Smooth muscle cell (in vitro differentiated cells): ENCODE measurements around the gene OR5C1. TPM values are rescaled to one million over a fixed set of nuclear protein-coding genes. Genes with fewer than 3 reads are reported as not detected.

ENCODE experiments used
- DNase-seq: peaks from one replicate; lab custom pipeline; 2025; ENCODE audit not compliant: unreplicated experiment; lab: John Stamatoyannopoulos, UW
- H2AFZ ChIP-seq: fragments of 200-600 bp; sonication (generic); 2 replicates; pipeline ENCODE4 v1.6.0; 2016; ENCODE audit warnings: antibody characterized with exemption, low read depth, mild to moderate bottlenecking
- H3F3A ChIP-seq: fragments of 200-600 bp; sonication (generic); 2 replicates; pipeline ENCODE4 v1.6.0; 2017; ENCODE audit warnings: antibody characterized with exemption, low read depth
- H3K27ac ChIP-seq: fragments of 200-600 bp; sonication (generic); 2 replicates; pipeline ENCODE4 v1.5.1; 2016; ENCODE audit warnings: low read depth, mild to moderate bottlenecking
- H3K27me3 ChIP-seq: fragments of 200-600 bp; sonication (generic); 2 replicates; pipeline ENCODE4 v1.6.1; 2016; ENCODE audit warnings: low read depth, mild to moderate bottlenecking
- H3K36me3 ChIP-seq: fragments of 200-600 bp; sonication (generic); 2 replicates; pipeline ENCODE4 v1.5.1; 2016; ENCODE audit warnings: low read depth
- H3K4me1 ChIP-seq: fragments of 200-600 bp; sonication (generic); 2 replicates; pipeline ENCODE4 v1.5.1; 2016; ENCODE audit warnings: low read depth
- H3K4me2 ChIP-seq: fragments of 200-600 bp; sonication (generic); 2 replicates; pipeline ENCODE4 v1.6.0; 2016; ENCODE audit warnings: mild to moderate bottlenecking
- H3K4me3 ChIP-seq: fragments of 200-600 bp; sonication (generic); 2 replicates; pipeline ENCODE4 v1.5.1; 2016; ENCODE audit warnings: mild to moderate bottlenecking
- H3K79me2 ChIP-seq: fragments of 200-600 bp; sonication (generic); 2 replicates; pipeline ENCODE4 v1.6.0; 2016; ENCODE audit warnings: low read depth, mild to moderate bottlenecking
- H3K9ac ChIP-seq: fragments of 200-600 bp; sonication (generic); 2 replicates; pipeline ENCODE4 v1.6.0; 2016; ENCODE audit warnings: low read depth
- H3K9me3 ChIP-seq: fragments of 200-600 bp; sonication (generic); replicated peaks from 2 replicates; pipeline ENCODE4 v1.5.1; 2016; ENCODE audit warnings: low read depth
- H4K20me1 ChIP-seq: fragments of 200-600 bp; sonication (generic); 2 replicates; pipeline ENCODE4 v1.6.0; 2016; ENCODE audit warnings: low read depth
- WGBS: methylation state at CpG from one replicate; pipeline ENCODE4 v1.1.7; 2016; ENCODE audit warnings: low lambda C conversion rate; 5-methylcytosine and 5-hydroxymethylcytosine counted together
- polyA plus RNA-seq: library from polyadenylated mRNA; unstranded; fragments of >200 nt; fragmentation: Nextera tagmentation; extraction: Ambion mirVana; gene quantifications from 2 replicates; pipeline ENCODE4 v1.2.1, GENCODE V29; 2016
- total RNA-seq: library from RNA; depleted of rRNA; stranded (reverse); fragments of >200 nt; gene quantifications from 2 replicates; pipeline ENCODE4 v1.2.3, GENCODE V29; 2014
- TF ChIP-seq, protein P1 (sequence below): fragments of 200-600 bp; sonication (generic); IDR thresholded peaks from 2 replicates; pipeline ENCODE4 v1.5.1; 2017; ENCODE audit warnings: borderline replicate concordance, mild to moderate bottlenecking, antibody characterized with exemption; ENCODE audit not compliant: insufficient read depth, poor library complexity, severe bottlenecking

OR5C1 gene
- total and polyA plus RNA-seq, 2 experiments from 2014 or later: not detected

DNA sequence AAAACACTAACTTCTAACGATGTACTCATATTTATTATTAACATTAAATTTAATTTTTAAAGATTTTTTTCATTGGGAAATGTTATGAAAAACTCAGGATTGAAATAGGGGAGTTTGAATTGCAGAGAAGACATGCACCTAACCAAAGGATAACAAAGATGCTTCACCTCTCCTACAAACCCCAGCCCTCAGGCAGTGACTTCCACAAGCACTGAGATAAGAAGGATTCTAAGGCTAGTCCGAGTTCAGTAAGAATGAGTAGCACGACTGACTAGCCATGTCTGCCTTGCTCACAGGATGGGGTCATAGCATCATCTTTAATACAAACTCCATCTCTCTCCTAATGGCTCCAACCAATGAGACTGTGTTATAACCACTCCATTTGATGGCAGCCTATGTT lies 7.1 kb upstream of the OR5C1 start:
- TF ChIP-seq, protein P1, sequence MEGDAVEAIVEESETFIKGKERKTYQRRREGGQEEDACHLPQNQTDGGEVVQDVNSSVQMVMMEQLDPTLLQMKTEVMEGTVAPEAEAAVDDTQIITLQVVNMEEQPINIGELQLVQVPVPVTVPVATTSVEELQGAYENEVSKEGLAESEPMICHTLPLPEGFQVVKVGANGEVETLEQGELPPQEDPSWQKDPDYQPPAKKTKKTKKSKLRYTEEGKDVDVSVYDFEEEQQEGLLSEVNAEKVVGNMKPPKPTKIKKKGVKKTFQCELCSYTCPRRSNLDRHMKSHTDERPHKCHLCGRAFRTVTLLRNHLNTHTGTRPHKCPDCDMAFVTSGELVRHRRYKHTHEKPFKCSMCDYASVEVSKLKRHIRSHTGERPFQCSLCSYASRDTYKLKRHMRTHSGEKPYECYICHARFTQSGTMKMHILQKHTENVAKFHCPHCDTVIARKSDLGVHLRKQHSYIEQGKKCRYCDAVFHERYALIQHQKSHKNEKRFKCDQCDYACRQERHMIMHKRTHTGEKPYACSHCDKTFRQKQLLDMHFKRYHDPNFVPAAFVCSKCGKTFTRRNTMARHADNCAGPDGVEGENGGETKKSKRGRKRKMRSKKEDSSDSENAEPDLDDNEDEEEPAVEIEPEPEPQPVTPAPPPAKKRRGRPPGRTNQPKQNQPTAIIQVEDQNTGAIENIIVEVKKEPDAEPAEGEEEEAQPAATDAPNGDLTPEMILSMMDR: no peak
- H3K4me1 ChIP-seq: no peaks in the 10 kb centered on the region
- 47% methylated on average over 3 of the region's 3 CpGs for WGBS
- no peaks in the 10 kb centered on the region for H3K27me3 ChIP-seq
- H2AFZ ChIP-seq: no peak overlapping the region
- no peaks in the 10 kb centered on the region for H3K36me3 ChIP-seq
- no peak for DNase-seq
- no peak overlapping the region for H3K4me2 ChIP-seq
- H3F3A ChIP-seq: no peaks in the 10 kb centered on the region
- no peaks in the 10 kb centered on the region for H3K79me2 ChIP-seq
- no peak overlapping the region for H3K27ac ChIP-seq
- H3K9me3 ChIP-seq: no peaks in the 10 kb centered on the region
- no peaks in the 10 kb centered on the region for H4K20me1 ChIP-seq
- no peak overlapping the region for H3K4me3 ChIP-seq
- no peak overlapping the region for H3K9ac ChIP-seq

DNA sequence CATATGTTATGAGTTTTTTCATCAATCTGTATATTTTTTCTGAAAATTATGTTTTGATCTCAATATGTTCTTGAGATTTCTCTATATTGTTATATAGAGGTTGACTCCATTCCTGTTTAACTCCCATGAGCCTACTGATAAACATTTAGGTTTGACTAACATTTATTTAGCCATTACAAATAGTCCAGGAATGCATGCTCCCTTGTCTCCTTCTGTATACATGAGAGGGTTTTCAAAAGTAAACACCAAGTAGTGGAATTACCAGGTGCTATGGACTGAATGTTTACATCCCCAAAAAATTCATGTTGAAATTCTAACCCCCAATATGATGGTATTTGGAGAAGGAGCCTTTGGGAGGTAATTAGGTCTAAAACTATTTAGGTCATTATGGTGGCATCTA lies 3.5 kb upstream of the OR5C1 start:
- TF ChIP-seq, protein P1: no peak
- DNase-seq: no peak
- no peak overlapping the region for H3K4me2 ChIP-seq

DNA sequence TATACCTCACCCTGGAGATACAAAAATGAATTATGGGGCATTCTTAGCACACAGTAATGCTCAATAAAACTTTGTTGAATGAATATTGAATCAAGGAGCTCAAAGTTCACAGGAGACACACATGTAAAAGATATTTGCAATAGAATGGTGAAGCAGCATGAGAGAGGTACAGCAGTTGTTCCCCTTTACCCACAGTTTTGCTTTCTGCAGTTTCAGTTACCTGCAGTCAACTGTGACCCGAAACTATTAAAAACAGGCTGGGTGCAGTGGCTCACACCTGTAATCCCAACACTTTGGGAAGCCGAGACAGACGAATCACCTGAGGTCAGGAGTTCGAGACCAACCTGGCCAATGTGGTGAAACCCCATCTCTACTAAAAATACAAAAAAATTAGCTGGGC lies 2.4 kb upstream of the OR5C1 start:
- WGBS: 87% methylated on average over 4 of the region's 4 CpGs
- no peaks in the 10 kb centered on the region for H3F3A ChIP-seq
- no peak overlapping the region for H3K9ac ChIP-seq
- no peaks in the 10 kb centered on the region for H3K79me2 ChIP-seq
- H3K9me3 ChIP-seq: no peaks in the 10 kb centered on the region
- no peaks in the 10 kb centered on the region for H4K20me1 ChIP-seq
- no peaks in the 10 kb centered on the region for H3K27me3 ChIP-seq
- H3K36me3 ChIP-seq: no peaks in the 10 kb centered on the region
- TF ChIP-seq, protein P1: no peak
- no peak overlapping the region for H3K4me3 ChIP-seq
- no peak overlapping the region for H3K27ac ChIP-seq
- no peak overlapping the region for H3K4me2 ChIP-seq
- no peak for DNase-seq
- H3K4me1 ChIP-seq: no peaks in the 10 kb centered on the region
- no peak overlapping the region for H2AFZ ChIP-seq

More for the DNA sequence above, 3.5 kb upstream of the OR5C1 start:
- Histone ChIP-seq H3K9ac (no peak overlapping the region), H3F3A (no peaks in the 10 kb centered on the region), H2AFZ (no peak overlapping the region), H3K36me3 (no peaks in the 10 kb centered on the region), H3K79me2 (no peaks in the 10 kb centered on the region), H3K4me1 (no peaks in the 10 kb centered on the region), H3K27me3 (no peaks in the 10 kb centered on the region), H4K20me1 (no peaks in the 10 kb centered on the region), H3K9me3 (no peaks in the 10 kb centered on the region), H3K4me3 (no peak overlapping the region), H3K27ac (no peak overlapping the region)

DNA sequence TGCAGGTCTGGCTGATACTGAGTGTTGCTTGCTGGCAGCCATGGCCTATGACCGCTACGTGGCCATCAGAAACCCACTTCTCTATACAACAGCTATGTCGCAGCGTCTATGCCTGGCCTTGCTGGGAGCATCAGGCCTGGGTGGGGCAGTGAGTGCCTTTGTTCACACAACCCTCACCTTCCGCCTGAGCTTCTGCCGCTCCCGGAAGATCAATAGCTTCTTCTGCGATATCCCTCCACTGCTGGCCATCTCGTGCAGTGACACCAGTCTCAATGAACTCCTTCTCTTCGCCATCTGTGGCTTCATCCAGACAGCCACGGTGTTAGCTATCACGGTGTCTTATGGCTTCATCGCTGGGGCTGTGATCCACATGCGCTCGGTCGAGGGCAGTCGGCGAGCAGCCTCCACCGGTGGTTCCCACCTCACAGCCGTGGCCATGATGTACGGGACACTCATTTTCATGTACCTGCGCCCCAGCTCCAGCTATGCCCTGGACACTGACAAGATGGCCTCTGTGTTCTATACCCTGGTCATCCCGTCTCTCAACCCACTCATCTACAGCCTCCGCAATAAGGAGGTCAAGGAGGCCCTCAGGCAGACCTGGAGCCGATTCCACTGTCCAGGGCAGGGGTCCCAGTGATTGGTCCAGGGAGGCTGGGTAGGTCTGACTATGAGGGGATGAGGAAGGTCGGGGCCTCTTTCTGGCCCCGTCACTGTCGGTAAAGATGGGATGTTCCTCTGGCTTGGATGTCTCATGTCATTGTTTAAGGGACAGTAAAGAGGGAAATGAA lies 718 bp downstream of the OR5C1 start:
- Histone ChIP-seq H3K9me3 (no peaks in the 10 kb centered on the region), H3F3A (no peaks in the 10 kb centered on the region), H3K27ac (no peak overlapping the region), H3K4me2 (no peak overlapping the region), H3K9ac (no peak overlapping the region), H3K36me3 (no peaks in the 10 kb centered on the region), H3K4me3 (no peak overlapping the region), H4K20me1 (no peaks in the 10 kb centered on the region), H2AFZ (no peak overlapping the region), H3K27me3 (no peaks in the 10 kb centered on the region), H3K4me1 (no peaks in the 10 kb centered on the region), H3K79me2 (no peaks in the 10 kb centered on the region)
- DNase-seq: no peak
- WGBS: 90% methylated on average over 28 of the region's 28 CpGs
- TF ChIP-seq, protein P1: no peak
